ENCODE data around the gene IGHMBP2. TPM values are rescaled to one million over a fixed set of nuclear protein-coding genes. Genes with fewer than 3 reads are reported as not detected.

Gene IGHMBP2
- polyA plus RNA-seq, 1 donor from 2014 or later = 9.5 TPM

DNA sequence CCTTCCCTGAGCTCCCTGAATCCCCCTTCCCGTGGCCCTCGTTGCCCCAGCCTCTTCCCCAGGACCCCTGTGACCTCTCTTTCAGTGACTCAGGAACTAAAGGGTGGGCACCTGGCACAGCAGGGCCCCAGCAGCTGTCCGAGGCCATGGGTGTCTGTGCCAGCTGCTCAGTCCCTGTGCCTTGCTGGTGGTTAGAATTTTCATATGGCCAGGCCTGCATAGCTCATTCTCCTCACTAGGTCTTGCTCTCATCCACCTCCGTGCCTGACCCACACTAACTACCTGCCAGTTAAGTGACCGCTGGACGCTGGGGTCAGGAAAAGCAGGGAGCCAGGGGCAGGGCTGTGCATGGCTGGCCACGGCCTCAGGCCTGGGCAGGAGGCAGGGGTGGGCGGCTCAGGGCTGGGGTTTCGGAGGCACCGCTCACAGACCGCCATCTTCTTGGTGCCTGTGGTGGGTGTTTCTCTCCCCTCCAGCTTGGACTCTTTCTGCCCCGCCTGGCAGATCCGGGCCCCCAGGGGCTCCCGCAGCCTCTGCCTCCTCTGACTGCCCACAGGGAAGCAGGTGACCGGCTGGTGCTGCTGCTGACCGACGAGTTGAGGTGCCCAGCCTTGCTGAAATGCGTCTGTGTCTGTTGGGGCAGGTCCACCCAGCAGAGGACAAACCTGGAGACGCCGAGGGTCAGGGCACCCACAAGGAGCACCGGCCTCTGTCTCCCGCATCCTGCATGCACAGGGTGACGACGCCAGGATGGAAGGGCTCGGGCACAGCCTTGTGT is 56.8 kb downstream of the IGHMBP2 start:
- H3K27me3 ChIP-seq (ENCODE audit: insufficient read depth, low read depth, low read length) = no peaks in the 10 kb centered on the region
- H3K79me2 ChIP-seq (replicated peaks; ENCODE audit: insufficient read depth, low read length) = no peaks in the 10 kb centered on the region
- no peak for TF ChIP-seq RAD21 (conservative IDR thresholded peaks at IDR 0.05)
- TF ChIP-seq, protein P1, sequence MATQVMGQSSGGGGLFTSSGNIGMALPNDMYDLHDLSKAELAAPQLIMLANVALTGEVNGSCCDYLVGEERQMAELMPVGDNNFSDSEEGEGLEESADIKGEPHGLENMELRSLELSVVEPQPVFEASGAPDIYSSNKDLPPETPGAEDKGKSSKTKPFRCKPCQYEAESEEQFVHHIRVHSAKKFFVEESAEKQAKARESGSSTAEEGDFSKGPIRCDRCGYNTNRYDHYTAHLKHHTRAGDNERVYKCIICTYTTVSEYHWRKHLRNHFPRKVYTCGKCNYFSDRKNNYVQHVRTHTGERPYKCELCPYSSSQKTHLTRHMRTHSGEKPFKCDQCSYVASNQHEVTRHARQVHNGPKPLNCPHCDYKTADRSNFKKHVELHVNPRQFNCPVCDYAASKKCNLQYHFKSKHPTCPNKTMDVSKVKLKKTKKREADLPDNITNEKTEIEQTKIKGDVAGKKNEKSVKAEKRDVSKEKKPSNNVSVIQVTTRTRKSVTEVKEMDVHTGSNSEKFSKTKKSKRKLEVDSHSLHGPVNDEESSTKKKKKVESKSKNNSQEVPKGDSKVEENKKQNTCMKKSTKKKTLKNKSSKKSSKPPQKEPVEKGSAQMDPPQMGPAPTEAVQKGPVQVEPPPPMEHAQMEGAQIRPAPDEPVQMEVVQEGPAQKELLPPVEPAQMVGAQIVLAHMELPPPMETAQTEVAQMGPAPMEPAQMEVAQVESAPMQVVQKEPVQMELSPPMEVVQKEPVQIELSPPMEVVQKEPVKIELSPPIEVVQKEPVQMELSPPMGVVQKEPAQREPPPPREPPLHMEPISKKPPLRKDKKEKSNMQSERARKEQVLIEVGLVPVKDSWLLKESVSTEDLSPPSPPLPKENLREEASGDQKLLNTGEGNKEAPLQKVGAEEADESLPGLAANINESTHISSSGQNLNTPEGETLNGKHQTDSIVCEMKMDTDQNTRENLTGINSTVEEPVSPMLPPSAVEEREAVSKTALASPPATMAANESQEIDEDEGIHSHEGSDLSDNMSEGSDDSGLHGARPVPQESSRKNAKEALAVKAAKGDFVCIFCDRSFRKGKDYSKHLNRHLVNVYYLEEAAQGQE (IDR thresholded peaks at IDR 0.05; ENCODE audit: borderline replicate concordance) = no peak
- no peak for TF ChIP-seq TAF1 (IDR thresholded peaks at IDR 0.05; ENCODE audit: low read depth)
- TF ChIP-seq SMC3 (conservative IDR thresholded peaks at IDR 0.05; ENCODE audit: poor library complexity) = no peak
- no peak for TF ChIP-seq MXI1 (conservative IDR thresholded peaks at IDR 0.05; ENCODE audit: poor library complexity, severe bottlenecking)
- no peak for TF ChIP-seq POLR2AphosphoS5 (IDR thresholded peaks at IDR 0.05)
- no peak for TF ChIP-seq EZH2 (IDR thresholded peaks at IDR 0.05; ENCODE audit: borderline replicate concordance, insufficient read depth, low read length, poor library complexity, severe bottlenecking)
- no peak for TF ChIP-seq CTCF (IDR thresholded peaks at IDR 0.05; ENCODE audit: poor library complexity, severe bottlenecking)
- TF ChIP-seq EP300 (conservative IDR thresholded peaks at IDR 0.05; ENCODE audit: poor library complexity, severe bottlenecking) = no peak
- no peaks in the 10 kb centered on the region for H3K9me2 ChIP-seq (ENCODE audit: insufficient read depth, low read length)
- H3K4me2 ChIP-seq (ENCODE audit: low read length) = no peak overlapping the region
- peaks cover 4% of the 10 kb centered on the region for H3K9me3 ChIP-seq (ENCODE audit: low read length)
- H3K27ac ChIP-seq (ENCODE audit: low read length) = no peak overlapping the region
- no peak overlapping the region for H3K4me3 ChIP-seq (ENCODE audit: low read length)
- H3K36me3 ChIP-seq (ENCODE audit: insufficient read depth, low read length) = no peaks in the 10 kb centered on the region
- no peak overlapping the region for H3K9ac ChIP-seq (ENCODE audit: low read length)
- no peaks in the 10 kb centered on the region for H4K20me1 ChIP-seq (ENCODE audit: insufficient read depth)
- no peaks in the 10 kb centered on the region for H3F3A ChIP-seq (ENCODE audit: insufficient read depth, low read length, poor library complexity, severe bottlenecking)
- no peak overlapping the region for H2AFZ ChIP-seq (ENCODE audit: low read depth, low read length)

GRCh38 chr11:68961245-68961644 is 57.6 kb downstream of the IGHMBP2 start:
- Histone ChIP-seq H3F3A (ENCODE audit: insufficient read depth, low read length, poor library complexity, severe bottlenecking) (no peaks in the 10 kb centered on the region), H3K4me2 (ENCODE audit: low read length) (no peak overlapping the region), H3K9me3 (ENCODE audit: low read length) (peaks cover 4% of the 10 kb centered on the region), H3K27ac (ENCODE audit: low read length) (no peak overlapping the region), H4K20me1 (ENCODE audit: insufficient read depth) (no peaks in the 10 kb centered on the region), H2AFZ (ENCODE audit: low read depth, low read length) (no peak overlapping the region), H3K36me3 (ENCODE audit: insufficient read depth, low read length) (no peaks in the 10 kb centered on the region), H3K4me3 (ENCODE audit: low read length) (no peak overlapping the region), H3K9ac (ENCODE audit: low read length) (no peak overlapping the region), H3K79me2 (replicated peaks; ENCODE audit: insufficient read depth, low read length) (no peaks in the 10 kb centered on the region), H3K9me2 (ENCODE audit: insufficient read depth, low read length) (no peaks in the 10 kb centered on the region), H3K27me3 (ENCODE audit: insufficient read depth, low read depth, low read length) (no peaks in the 10 kb centered on the region)
- TF ChIP-seq EP300 (conservative IDR thresholded peaks at IDR 0.05; ENCODE audit: poor library complexity, severe bottlenecking) (no peak), POLR2AphosphoS5 (IDR thresholded peaks at IDR 0.05) (no peak), TAF1 (IDR thresholded peaks at IDR 0.05; ENCODE audit: low read depth) (no peak), EZH2 (IDR thresholded peaks at IDR 0.05; ENCODE audit: borderline replicate concordance, insufficient read depth, low read length, poor library complexity, severe bottlenecking) (no peak), RAD21 (conservative IDR thresholded peaks at IDR 0.05) (no peak), MXI1 (conservative IDR thresholded peaks at IDR 0.05; ENCODE audit: poor library complexity, severe bottlenecking) (no peak)

Data from neural cell (in vitro differentiated cells).